ENCODE results near the gene NRN1L. TPM values are rescaled to one million over a fixed set of nuclear protein-coding genes. Genes with fewer than 3 reads are reported as not detected.

The NRN1L gene
- total RNA-seq, 1 experiment from 2014 or later, result 1.4 TPM

DNA sequence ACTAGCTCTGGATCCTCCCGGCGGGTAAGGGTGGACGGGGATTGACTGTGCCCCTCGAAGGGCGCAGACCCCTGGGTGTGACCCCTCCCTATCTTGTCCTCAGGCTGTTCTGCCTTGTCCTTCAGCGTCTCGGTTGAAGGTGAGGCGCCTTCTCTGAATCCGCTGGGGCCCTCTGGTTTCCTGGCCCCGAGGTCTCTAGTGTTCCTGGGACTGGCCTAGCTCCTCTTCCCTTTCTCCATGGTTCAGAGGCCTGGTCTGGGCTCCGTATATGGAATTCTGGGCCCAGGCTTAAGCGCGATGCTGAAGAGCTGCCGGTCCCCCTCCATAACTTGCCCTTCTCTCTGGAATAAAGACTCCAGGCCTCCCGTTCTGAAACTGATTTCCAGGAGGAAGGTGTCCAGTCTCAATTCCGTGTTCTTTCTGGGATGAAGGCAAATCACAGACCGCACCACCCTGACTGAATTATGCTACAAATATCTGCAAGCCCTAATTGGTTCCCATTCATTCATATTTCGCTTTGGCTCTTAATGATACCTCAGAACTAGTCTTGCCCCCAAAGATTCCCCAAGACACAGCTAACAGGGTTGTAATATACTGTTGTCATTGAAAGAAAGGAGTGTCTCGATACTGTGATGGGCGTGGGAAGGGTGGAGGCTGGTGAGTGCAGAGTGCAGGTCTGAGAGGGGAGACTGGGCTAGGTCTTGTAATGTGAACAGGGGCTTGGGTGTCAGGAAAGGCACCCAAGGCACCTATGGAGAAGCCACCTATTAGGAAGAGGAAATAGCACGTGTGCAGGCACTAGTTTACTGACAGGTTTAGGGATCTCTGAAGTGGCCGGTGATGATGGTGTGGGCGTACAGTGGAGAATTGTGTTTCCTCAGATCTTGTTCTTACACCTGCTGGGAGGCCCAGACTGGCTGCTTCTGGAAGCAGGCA, 11.0 kb upstream of the NRN1L start:
- H4K20me1 ChIP-seq (ENCODE audit: insufficient read depth), result no peaks in the 10 kb centered on the region
- peak overlapping the region; percentile 99 for H3K4me2 ChIP-seq (ENCODE audit: low read length)
- H3K4me3 ChIP-seq (replicated peaks in 1 of 2; ENCODE audit: low read depth in 1 of 2, low read length in 2 of 2), result peak overlapping the region; percentile 82 to 97
- RAD21 ChIA-PET (ENCODE audit: low non-redundant PET in 1 of 2, low total read pairs in 2 of 2, uncharacterized antibody in 2 of 2, unreplicated experiment in 2 of 2), result no interaction called here
- DNase-seq (ENCODE audit: low read depth, low spot score), result no peak
- no peaks in the 10 kb centered on the region for H3K27me3 ChIP-seq (ENCODE audit: insufficient read depth, low read length)
- intact Hi-C loops (cut with micrococcal nuclease), result no loop called here
- peaks cover 7 to 17% of the 10 kb centered on the region in 2 experiments for H3K4me1 ChIP-seq (ENCODE audit: control insufficient read depth in 1 of 2, insufficient read depth in 2 of 2, low read length in 2 of 2)
- peak overlapping the region; percentile 93 for H3K9ac ChIP-seq (ENCODE audit: low read length)
- peak; percentile 32 for ATAC-seq
- H3K9me3 ChIP-seq (ENCODE audit: control insufficient read depth in 1 of 2, insufficient read depth in 1 of 2, low read depth in 1 of 2, low read length in 2 of 2), result no peaks in the 10 kb centered on the region
- H3K36me3 ChIP-seq (ENCODE audit: control insufficient read depth in 1 of 2, insufficient read depth in 2 of 2, low read length in 2 of 2), result peaks cover 32 to 38% of the 10 kb centered on the region in 2 experiments; a peak in 3 of 4 replicates
- POLR2A ChIA-PET, result no interaction called here
- no peaks in the 10 kb centered on the region for H3K9me2 ChIP-seq (ENCODE audit: insufficient read depth)
- no peak overlapping the region for H2AFZ ChIP-seq (ENCODE audit: low read depth, low read length, poor library complexity, severe bottlenecking)
- peaks cover 39% of the 10 kb centered on the region for H3K79me2 ChIP-seq (ENCODE audit: insufficient read depth, low read length)
- CTCF ChIA-PET, result interaction anchor here (2.7 kb wide), 1 partner anchor 10 kb away, joined by 12 read pairs; the partner anchor contains the start of gene NRN1L
- TF ChIP-seq ELF1 (IDR thresholded peaks at IDR 0.05; ENCODE audit: borderline replicate concordance, low read depth) (no peak), CBX3 (IDR thresholded peaks at IDR 0.05; ENCODE audit: low read depth) (no peak), RAD21 (IDR thresholded peaks at IDR 0.05; ENCODE audit: low read depth) (no peak), ZFX (IDR thresholded peaks at IDR 0.05) (peak; percentile 68; the same call in 1 of the 2 replicates), TCF7L2 (IDR thresholded peaks at IDR 0.05; ENCODE audit: borderline replicate concordance, extremely low read depth, insufficient read depth, insufficient read length) (no peak)
- TF ChIP-seq, protein P1, sequence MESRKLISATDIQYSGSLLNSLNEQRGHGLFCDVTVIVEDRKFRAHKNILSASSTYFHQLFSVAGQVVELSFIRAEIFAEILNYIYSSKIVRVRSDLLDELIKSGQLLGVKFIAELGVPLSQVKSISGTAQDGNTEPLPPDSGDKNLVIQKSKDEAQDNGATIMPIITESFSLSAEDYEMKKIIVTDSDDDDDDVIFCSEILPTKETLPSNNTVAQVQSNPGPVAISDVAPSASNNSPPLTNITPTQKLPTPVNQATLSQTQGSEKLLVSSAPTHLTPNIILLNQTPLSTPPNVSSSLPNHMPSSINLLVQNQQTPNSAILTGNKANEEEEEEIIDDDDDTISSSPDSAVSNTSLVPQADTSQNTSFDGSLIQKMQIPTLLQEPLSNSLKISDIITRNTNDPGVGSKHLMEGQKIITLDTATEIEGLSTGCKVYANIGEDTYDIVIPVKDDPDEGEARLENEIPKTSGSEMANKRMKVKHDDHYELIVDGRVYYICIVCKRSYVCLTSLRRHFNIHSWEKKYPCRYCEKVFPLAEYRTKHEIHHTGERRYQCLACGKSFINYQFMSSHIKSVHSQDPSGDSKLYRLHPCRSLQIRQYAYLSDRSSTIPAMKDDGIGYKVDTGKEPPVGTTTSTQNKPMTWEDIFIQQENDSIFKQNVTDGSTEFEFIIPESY (IDR thresholded peaks at IDR 0.05; ENCODE audit: extremely low read depth, insufficient replicate concordance, low read length), result no peak
- peak overlapping the region; percentile 70 for H3K27ac ChIP-seq (ENCODE audit: low read depth, low read length)
- TSS peak; percentile 46 for BruUV-seq (replicated peaks)

Measured in HCT116 (cell line).